SW 1271 (cell line): Measurements from ENCODE around the gene POLE4.
A peak's percentile ranks its signal among the peaks of the same experiment; 100 is the strongest.

Source experiments
- DNase-seq, 2 experiments: peaks; one replicate each; lab custom pipeline; 2025; lab: John Stamatoyannopoulos, UW

The POLE4 gene

DNA sequence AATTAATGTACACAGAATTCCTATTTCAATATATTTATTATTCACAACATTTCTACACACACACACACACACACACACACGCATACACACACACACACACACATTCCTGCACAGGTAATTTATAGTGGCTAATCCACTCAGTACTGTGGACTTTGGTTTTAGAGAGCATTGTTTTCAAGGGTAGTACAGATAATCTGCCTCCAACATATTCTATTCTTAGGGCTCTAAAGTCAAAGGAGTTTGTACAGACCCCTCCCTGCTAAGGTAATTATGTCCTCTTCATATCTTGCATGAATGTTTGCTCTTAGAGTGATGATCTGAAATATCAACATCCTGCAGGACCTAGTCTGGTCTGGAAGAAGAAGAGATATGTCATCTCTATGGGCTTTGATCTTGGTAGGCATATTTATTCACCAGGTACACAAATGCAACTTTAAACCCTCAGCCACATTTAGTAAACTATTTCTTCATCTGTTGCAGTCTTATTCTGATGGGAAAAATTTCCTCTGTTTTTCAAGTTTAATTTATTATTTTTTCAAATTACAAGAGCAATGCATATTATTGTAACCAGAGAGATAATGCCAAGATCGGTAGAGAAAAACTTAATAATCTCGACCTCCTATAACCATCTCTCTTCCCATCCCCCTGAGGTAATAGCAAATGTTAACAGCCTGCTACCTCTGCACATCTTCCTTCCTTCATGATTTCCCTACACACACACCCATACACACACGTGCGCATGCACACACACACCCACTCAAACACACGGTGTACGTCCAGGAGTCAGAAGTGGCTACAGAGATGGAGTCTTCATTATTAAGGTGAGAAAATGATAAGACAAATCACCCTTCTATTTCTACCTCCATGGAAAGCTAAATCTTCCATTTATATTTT lies 18.3 kb upstream of the POLE4 start:
- no peak for DNase-seq

DNA sequence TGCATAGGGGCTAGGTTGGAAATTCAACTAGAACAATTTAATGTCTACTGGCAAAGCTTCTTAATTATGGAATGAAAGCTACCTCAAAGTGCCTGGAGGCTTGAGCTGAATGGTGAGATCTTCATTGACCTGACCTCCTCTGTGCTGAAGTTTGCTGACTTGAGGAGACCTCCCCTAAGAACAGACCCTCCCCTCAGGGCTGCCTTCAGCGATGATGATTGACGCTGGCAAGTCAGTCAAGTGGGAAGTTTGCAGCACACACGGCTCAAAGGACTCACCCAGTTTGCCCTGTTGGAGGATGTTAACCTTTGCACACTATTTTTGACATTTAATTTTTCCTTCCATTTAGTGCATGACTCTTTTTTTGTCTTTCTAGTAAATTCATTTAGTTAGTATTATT lies 17.2 kb upstream of the POLE4 start:
- DNase-seq: no peak

DNA sequence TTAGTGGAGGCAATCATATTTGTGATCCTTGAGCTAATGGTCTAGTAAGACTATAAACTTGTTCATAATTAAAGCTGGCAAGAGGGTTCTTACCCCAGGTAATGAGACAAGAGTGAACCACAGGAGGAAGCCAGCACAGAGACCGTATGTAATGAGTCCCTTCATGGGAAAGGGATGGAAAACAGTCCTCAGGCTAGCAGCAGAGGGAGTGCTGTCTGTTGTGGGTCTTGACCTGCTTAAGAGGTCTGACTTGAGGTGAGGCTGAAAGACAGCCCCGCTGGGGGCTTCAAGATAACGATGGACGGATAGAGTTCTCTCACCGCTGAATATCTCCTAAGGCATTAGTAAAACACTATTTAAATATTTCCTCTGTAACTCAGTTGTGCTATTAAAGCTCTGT lies 16.2 kb upstream of the POLE4 start:
- DNase-seq: no peak

DNA sequence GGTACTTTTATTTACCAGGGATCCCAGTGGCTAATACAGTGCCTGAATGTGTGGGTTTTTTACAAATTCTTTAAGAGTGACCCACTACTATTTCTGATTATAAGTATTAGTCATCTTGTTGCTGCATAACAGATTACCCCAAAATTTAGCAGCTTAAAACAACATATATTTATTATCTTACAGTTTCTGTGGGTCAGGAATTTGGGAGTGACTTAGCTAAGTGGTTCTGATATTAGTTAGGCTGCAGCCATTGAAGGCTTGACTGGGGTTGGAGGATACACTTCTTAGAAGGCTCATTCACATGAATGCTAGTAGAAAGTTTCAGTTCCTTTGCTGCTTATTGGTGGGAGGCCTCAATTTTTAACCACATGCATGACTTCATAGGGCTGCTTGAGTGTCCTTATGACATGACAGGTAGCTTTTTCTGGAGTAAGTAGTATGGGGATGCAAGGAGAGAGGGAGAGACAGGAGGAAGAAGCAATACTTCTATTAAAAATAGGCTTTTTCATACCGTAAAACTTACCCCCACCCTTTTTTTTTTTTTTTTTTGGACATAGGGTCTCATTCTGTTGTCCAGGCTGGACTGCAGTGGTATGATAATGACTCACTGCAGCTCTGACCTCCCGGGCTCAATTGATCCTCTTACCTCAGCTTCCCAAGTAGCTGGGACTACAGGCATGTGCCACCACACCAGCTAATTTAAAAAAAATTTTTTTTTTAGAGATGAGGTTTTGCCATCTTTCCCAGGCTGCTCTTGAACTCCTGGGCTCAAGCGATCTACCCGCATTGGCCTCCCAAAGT lies 13.3 kb upstream of the POLE4 start:
- DNase-seq: no peak

DNA sequence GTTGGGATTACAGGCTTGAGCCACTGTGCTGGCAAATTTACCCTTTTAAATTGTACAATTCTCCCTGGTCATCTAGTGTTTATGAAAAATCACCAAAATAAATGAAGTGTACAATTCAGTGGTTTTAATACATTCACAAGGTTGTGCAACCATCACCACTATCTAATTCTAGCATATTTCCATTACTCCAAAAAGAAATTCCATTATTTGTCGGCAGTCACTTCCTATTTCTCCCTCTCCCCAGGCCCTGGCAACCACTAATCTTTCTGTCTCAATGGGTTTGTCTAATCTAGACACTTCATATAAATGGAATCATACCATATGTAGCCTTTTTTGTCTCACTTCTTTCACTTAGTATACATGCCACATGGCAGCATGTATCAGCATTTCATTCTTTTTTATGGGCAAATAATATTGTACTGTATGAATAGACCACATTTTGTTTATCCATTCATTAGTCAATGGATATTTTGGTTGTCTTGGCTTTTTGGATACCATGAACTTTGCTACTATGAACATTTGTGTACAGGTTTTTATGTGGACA lies 12.6 kb upstream of the POLE4 start:
- DNase-seq: no peak

DNA sequence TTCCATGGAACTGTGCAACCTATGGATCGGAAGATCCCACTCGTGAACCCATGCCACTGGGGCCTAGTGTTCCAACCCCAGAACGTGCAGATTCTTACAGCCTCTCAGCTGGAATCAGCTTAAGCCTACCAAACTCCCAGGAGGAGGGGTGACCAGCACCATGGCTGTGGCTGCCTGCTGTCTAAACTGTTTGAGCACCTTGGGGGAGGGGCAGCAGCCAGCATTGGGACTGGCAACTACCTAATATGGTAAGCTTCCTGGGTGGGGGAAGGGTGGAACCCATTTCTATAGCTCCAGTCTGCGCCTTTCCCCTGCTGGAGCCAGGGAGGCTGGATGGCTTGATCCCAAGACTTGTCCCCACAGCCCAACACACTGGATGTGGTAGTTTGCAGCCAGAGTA lies 10.7 kb upstream of the POLE4 start:
- no peak for DNase-seq

DNA sequence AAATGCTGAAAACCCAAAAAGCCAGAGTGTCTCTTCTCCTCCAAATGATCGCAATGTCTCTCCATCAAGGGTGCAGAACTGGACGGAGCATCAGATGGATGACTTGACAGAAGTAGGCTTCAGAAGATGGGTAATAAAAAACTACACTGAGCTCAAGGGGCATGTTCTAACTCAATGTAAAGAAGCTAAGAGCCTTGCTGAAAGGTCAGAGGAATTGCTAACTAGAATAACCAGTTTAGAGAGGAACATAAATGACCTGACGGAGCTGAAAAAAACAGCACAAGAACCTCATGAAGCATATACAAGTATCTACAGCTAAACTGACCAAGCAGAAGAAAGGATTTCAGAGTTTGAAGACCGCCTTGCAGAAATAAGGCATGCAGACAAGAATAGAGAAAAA lies 9.7 kb upstream of the POLE4 start:
- no peak for DNase-seq

DNA sequence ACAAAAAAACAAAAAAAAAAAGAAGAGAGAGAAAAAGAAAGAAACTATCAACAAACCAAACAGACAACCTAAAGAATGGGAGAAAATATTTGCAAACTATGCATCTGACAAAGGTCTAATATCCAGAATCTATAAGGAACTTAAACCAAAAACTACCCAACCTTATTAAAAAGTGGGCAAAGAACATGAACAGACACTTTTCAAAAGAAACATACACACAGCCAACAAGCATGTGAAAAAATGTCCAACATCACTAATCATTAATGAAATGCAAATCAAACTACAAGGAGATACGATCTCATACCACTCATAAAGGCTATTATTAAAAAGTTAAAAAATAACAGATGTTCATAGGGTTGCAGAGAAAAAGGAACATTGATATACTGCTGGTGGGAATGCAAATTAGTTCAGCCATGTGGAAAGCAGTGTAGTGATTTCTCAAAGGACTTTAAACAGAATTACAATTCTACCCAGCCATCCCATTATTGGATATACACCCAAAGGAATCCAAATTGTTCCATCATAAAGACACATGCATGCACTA lies 7.2 kb upstream of the POLE4 start:
- no peak for DNase-seq

DNA sequence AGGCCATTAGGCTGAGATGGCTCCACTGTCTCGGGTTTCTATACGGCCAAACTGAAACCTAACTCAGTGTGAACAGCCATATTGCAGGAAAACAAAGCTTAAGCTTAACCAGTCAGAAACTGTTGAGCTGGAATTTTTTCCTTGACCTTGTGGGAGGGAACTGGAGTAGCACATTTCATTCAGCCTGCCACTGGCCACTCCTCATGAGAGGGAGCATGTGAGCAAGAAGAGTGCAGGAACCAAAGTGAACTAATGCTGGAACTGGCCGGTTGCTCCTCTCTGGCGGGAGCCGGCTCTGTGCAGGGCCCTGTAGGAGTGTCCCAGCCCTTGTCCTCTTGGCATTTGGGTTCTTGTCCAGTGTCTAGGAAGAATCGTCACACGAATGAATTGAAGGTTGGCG lies 5.9 kb upstream of the POLE4 start:
- DNase-seq: no peak

DNA sequence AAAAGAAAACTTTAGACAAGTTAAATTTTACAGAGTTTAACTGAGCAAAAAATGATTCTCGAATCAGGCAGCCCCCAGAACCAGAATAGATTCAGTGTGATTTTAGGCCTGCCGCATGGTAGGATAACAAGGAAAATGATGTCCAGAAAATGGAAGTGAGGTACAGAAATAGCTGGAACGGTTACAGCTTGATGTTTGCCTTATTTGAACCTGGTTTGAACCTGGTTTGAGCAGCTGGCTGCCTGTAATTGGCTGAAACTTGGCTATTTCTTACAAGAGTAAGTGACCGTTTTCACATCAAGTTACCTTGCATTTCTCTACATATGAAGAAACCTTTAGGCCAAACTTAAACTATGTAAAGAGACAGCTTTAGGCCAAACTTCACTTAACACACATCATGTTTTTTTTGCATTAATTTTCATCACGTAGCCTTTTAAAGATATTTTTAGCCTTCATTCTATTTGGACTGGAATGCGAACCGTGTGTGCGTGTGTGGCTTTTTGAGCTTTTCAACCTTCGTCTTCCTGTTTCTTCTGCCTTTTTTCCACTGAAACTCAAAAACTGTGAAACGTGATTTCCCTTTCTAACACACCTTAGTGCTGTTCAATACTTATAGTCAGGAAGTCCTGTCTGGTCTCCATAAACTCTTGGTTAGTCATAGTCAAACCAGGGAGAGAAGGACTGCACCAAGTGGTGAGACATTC lies 4.5 kb upstream of the POLE4 start:
- DNase-seq: no peak

DNA sequence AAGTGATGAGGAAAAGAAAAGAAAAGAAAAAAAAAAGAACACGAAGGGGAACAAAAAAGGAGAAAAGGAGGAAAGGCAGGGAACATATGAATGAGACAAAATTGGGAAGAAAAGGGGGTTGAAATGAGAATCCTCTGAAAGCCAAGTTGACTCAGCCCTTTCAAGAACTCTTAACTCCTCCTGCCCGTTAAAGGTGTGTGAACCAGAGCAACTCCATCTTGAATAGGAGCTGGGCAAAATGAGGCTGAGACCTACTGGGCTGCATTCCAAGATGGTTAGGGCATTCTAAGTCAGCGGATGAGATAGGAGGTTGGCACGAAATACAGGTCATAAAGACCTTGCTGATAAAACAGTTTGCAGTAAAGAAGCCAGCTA lies 4.0 kb upstream of the POLE4 start:
- DNase-seq: no peak

DNA sequence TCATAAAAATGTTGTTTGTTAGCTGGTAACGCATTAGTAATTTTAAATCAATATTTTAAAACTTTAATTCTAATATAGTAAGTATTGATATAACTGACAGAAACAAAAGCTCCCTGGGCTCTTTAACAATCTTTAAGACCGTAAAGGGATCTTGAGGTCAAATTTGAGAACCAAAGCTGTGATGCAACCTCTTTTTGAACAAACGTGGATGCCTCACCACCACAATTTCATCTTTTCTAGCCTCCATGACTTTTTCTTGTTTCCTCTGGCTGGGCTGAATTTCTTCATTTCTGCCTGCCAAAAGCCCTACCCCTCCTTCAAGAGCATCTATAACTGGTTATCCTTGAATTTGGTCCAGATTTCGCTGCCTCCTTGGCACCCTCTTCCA lies 563 bp upstream of the POLE4 start:
- DNase-seq: peak in 1 of 2 experiments; percentile 32

DNA sequence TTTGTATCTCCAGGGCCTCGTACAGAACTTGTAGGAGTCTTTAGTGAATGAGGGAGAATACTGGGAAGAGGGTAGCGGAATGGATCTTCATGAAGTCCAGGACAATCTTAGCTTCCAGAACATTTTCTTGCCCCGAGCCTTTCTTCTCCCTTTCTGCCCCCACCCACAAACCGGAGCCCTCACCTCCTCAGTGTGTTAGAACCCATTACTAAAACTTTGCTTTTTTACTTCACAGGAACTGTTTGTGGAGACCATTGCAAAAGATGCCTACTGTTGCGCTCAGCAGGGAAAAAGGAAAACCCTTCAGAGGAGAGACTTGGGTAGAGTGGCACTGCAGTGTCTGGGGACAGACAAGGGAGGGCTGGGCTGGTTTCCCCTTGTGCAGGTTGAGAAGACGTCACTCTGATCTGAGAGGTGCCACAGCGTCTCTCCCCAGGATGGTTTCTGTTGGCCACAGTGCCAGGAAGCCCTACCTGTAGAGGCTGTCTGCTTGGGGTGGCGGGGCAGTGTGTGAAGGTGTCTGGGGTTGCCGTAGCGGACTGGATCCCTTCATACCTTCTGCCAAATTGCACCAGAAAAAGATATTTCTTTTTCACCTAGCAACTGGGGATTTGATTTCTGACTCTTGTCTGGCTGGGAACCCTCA lies 786 bp downstream of the POLE4 start:
- DNase-seq: no peak

DNA sequence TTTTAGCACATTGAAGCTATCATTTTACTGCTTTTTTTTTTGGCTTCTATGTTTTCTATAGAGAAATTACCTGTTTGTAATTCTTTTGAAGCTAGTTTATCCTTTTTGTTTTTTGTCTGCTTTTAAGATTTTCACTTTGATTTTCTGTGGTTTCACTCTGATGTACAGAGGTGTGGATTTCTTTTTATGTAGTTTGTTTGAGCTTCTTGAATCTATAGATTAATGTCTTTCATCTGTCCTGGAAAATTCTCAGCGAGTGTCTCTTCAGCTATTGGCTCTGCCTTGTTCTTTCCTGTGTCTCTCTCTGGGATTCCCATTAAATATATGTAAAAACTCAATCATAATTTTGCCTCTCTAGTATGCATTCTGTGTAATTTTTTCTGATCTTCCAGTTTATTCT lies 8.4 kb downstream of the POLE4 start:
- DNase-seq: no peak

DNA sequence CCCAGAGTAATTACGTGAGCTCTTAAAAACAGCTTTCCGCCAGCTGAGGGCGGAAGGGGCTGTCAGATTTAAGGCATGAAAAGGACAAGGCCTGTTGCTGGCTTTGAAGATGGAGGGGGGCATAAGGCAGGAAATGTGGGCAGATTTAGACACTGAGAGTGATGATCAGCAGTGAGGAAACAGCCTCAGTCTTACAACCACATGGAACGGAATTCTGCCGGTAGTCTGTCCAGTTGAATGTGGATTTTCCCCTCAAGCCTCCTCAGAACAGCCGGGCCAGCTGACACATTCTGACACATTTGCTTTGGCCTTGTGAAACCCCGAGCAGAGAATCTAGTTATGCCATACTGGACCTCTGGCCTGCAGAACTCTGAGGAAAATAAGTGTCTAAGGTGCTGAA lies 16.6 kb downstream of the POLE4 start:
- no peak for DNase-seq

DNA sequence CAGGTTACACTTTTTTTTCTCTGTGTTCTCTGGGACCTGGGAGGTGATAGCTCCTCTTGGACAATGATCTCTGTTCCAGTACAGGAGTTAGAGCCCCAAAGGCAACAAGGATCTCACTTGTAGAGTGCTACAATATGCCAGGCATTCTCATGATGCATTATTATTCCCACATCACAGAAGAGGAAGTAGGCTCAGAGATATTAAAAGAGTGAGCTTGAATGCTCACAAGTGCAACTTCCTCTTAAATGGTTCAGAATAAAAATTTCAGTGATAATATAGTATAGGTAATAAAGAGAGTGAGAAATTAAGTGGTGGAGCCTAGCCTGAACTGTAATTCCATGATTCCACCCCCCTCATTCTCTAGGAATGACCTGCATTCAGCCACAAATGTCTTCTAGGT lies 21.4 kb downstream of the POLE4 start:
- no peak for DNase-seq

DNA sequence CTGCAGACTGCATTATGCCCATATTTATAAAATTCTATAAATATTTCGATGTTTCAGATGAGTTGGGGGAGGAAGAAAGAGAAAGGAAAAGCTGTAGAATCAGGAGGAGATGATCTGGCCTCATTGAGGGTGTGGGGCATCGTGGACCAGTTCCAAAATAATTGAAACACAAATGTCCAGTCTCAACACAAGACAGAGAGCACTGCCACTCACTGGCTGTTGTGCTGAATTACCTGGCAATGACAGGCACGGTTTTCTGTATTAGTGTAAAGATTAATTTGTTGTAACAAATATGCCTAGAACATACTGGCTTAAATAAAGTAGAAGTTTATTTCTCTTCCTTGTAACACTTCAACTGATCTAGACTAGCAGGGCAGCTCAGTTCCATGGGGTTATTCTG lies 24.1 kb downstream of the POLE4 start:
- no peak for DNase-seq

DNA sequence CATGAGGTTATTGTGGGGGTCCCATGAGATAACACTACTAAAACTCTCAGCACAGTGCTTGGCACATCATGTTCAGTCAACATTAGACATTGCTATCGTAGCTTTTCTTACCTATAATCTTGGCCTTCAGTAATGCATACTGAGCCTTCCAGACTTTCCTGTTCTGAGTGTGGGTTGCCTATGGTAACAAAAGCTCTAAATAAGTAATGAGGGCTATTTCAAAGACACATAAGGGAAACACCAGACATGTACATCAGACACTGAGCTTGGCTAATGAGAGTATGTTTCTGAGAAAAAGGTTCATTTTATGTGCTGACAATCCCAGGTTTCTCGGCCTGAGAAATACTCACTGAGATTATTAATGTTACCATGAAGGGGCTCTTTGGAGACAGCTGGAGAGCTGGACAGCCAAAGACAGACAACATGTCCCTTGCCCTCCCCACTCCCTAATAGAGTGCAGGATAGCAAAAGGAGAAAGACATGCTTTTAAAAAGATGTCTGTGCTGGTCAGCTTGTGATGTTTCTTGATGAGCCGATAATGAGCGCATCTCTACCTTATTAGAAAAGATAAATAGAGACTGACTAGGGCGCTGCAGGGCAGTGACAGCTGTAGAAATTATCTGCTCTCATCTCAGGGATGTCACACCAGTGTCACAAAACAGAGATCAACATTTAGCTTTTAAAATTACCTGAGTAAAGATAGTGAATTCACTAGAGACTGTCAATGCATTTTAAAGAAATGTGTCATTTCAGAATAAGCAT lies 25.4 kb downstream of the POLE4 start:
- no peak for DNase-seq

DNA sequence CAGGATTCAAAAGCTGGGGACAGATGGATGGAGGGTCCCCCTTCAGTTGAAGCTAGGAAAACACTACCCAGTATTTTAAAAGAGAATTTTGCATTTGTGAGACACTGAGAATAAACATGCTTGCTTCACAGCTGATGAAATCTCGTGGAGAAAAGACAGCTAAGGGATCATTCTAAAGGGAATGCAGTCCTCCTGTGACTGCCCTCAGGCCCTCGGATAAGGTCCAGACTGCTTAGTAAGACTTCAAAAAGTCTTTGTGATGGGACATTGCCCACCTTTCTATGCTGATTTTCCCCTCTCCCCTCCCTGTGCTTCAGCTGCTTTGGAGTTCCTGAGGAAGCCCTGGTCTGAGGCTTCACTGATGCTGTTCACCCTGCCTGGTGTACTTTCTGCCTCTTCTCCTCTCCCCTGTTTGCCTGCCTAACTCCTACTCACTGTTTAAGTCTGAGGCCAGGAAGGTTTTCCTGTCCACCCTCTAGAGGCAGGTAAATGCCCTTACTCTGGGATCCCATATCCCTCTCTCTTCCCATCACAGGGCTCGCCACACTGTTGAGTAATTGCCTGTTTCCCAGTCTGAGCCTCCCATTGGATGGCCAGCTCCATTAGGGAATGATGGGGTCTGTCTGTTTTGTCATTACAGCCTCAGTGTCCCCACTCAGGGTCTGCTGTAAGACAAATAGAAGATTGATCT lies 26.6 kb downstream of the POLE4 start:
- DNase-seq: no peak

DNA sequence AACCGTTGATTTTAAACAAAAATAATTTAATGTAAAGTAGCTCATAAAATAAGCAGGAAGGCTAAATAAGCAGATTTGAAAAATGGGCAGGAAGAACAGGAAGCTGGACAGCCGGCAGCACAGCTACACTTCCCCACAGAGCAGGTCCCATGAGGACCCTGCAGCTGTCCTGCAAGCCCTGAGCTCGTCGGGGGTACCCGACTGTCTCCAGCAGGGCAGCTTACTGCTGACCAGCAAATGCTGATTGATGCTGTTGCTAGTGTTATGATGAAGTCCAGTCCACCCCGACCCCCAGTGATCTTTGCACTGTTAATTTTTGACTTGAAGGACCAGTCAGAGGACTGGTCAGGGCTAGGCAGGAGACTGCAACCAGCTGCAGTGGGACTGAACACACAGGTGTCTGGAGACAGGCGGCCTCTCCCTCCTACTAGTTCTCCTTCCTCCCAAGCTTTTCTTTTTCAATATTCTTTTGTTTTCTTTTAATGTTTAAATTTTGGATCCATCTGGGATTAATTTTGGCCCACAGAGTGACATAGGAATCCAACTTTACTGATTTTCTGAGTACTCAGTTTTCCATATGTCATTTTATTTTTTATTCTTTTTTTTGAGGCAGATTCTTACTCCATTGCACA lies 27.7 kb downstream of the POLE4 start:
- DNase-seq: no peak
